Measurements from ENCODE around the gene RPF1. TPM values are rescaled to one million over a fixed set of nuclear protein-coding genes. Genes with fewer than 3 reads are reported as not detected.

The RPF1 gene
- total and polyA plus RNA-seq, 2 of the 8 experiments (the other 6 are each of a cell fraction or from before 2014, with no cell fraction given): 18.7 to 41.8 TPM

DNA sequence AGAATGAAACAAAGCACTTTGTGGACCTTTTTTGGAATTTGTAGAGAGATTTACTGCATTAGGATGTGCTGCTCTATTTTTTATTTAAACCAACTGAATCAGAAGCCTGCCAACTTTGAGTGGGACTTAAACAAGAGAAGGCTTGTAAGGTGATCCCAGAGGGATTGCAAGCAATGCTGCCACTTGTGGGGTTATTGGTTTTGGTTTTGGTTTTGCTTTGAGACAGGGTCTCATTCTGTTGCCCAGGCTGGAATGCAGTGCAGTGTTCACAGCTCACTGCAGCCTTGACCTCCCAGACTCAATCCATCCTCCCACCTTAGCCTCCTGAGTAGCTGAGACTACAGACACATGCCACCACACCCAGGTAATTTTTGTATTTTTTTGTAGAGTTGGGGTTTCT, 59.5 kb downstream of the RPF1 start (continued):
- TF ChIP-seq GTF2F1 (IDR thresholded peaks at IDR 0.05; ENCODE audit: borderline replicate concordance, low read depth, low read length): no peak
- TF ChIP-seq CBX8 (IDR thresholded peaks at IDR 0.05; ENCODE audit: borderline replicate concordance, low read depth, low read length): no peak
